ENCODE results near the gene ARMH3. TPM values are rescaled to one million over a fixed set of nuclear protein-coding genes. Genes with fewer than 3 reads are reported as not detected.

The ARMH3 gene
- total RNA-seq, 1 experiment from 2014 or later, result 8.1 TPM

DNA sequence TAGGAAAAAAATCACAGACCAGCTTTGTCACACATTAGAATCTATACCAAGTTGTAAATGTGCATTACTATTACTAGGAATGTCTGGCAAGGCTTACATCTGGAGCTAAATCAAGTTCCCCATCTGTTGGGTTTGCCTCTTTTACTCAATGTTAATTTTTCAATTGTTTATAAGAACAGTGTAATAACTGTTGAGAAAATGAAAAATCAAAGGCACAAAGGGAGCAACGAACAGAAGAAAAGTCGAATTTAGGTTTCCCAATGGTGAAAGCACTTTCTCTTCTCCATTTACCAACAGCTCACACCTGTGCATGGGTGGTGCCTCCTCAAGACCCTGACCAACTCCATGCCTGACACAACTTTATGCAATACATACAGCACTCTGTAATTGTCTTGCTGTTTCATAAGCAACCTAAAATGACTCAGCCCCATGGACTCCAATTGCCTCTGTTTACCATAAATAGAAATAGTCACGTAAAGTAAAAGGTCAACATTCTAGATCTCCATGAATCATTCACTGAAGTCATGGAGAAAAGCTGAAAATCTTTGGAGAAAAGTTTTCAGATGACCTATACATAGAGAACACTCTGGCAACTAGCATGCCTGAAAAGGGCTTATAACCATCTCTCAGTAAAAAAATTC, 116.8 kb downstream of the ARMH3 start:
- peak; percentile 76 for DNase-seq (ENCODE audit: low read depth)

DNA sequence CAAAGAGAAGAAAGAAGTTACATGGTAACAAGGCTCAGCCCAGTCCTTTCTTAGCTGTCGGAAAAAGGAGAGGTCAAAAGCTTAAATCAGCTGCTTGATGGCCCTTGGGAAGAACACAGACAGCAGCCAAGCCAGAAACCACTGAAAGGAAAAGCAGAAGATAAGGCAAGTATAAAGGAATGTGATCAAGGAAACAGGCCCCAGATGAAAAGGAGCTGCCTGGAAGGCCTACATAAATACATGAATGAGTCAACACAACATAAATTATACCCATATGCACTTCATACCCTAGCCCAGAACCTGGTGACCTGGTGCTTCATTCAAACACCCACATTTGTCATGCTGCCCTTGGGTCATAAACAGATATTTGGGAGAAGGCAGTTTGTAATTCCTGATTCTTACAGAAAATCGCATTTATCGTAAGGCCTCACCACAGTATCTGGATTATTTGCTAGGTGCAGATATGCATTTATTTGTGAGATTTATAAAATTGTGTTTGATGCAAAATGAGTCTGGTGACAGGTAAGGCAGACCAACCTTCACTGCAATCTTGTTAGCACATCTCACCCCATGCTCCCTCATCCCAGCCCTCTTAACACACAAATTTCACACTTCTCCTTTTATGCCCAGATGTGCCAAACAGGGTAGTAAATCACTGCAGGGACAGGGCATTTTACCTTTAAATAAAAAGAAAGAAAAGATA, 117.5 kb downstream of the ARMH3 start:
- DNase-seq (ENCODE audit: low read depth), result peak; percentile 63

DNA sequence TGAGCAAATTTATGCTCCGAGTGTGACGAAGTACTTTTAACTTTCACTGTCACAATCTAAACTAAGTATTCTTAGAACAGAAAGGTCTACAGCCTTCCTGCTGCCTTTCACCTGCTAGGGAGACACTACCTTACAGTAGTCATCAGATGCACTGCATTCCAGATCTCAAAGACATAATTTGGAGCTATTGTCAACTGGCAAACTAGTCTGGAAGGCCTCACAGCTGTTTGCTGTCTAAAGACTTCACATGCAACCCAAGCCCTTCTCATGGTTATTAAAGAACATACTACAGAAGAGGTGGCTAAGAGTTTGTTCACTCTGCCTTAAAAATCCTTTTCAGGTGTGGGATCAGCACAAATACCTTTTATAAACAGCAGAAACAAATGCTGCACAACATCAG, 120.5 kb downstream of the ARMH3 start:
- no peak for DNase-seq (ENCODE audit: low read depth)

DNA sequence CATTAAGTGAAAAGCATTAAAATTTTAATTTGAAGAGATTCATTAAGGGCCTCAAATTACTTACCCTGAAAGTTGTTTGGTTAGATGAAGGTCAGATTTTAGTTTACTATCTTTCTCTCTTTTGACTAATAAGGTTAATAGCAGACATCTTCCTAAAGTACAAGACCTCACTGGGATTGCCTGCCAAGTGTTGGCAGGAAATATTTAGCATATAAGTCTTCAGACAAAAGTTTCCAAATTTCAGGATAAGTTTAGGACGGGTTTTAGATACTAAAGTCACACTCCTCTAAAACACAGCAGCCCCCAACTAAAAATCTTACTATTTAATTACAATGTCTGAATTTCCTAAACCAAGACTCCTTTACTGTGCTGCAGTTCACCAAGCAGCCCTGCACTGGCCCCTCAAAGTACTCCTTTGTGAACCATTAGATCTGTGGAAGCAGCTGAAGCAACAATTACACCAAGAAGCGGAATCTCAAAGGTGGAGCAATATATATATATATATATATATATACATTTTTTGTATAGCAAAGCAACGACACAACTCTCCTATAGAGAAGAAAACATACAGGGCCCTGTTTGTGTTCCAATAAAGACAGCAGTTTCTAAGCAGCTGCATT, 121.2 kb downstream of the ARMH3 start:
- no peak for DNase-seq (ENCODE audit: low read depth)

DNA sequence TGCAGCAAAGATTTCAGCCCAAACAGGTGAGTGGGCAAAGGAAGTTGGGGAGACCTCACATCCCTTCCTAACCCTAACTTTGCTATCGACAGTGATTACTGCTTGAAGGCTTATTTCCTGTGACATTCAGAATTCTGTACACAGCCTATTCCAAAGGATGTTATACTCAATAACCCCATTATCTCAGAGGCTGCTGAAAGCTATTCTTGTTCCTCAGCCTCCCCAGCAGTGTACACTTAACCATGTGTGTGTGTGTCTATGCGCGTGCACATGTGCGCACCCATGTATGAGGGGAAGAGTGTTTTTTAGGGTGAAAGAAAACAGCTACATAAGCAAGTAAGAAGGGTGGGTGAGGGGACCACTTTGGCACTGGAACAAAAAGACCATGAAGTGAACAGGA, 122.0 kb downstream of the ARMH3 start:
- DNase-seq (ENCODE audit: low read depth), result no peak

DNA sequence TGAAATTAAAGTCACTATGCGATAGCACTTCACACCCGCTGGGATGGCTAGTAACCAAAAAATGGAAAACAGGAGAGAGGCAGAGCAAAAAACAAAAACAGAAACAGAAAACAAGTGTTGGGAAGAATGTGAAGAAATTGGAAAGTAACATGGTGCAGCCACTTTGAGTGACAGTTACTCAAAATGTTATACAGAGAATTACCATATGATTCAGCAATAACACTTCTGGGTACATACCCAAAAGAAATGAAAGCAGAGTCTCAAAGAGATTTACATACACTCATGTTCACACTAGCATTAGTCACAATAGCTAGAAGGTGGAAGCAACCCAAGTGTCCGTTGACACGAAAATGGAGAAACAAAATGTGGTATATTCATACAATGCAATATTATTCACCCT, 123.8 kb downstream of the ARMH3 start:
- DNase-seq (ENCODE audit: low read depth), result no peak

DNA sequence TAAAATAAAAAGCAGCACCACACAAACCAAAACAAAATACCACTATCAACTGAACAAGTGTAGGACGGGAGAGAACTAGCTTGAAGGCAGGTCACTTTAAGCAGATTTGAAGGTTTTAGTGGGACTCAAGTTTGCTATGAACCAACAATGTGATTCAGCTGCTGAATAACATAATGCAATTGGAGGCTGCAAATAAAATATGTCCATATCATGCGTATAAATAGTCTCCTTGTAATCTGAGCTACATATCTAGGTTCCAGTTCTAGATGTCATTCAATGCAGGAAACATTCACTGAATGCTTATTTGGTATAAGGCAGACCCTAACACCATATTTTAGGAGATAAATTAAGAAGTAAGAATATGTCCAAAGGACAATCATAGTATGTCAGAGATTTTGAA, 130.9 kb downstream of the ARMH3 start:
- DNase-seq (ENCODE audit: low read depth), result no peak

DNA sequence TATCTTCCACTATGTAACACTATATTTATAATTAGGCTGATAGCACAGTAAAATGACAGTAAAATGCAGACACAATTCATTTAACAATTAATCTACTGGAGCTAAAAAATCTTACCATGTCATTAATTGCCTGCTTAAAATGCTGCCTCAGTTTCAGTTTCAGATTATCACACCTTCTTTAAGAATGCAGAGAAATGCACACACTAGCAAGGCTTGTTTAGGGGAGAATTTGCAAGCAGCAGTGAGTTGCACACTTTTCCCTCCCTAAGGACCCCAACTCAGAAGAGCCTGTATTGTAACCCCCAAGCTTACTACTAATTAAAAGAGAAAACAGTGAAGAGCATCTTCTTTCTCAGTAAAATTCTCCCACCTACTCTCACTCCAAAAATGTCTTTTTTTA, 132.7 kb downstream of the ARMH3 start:
- no peak for DNase-seq (ENCODE audit: low read depth)

DNA sequence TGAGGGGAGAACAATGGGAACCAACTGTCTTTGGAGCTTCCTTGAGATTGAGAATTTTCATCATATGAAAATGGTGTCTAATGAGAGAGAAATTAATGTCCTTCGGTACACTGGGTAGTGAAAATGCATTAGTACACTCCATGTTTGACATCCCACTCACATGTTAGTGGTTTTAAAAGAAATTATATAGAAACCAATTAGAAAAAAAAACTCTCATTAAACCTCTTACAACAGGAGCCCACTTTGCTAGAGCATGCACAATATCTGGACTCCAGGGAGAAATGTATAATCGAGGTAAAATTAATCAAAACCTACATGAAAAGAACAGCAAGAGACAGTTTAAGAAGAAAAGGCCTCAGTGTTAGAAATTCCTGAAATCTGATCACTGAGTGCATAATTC, 133.1 kb downstream of the ARMH3 start:
- no peak for DNase-seq (ENCODE audit: low read depth)

DNA sequence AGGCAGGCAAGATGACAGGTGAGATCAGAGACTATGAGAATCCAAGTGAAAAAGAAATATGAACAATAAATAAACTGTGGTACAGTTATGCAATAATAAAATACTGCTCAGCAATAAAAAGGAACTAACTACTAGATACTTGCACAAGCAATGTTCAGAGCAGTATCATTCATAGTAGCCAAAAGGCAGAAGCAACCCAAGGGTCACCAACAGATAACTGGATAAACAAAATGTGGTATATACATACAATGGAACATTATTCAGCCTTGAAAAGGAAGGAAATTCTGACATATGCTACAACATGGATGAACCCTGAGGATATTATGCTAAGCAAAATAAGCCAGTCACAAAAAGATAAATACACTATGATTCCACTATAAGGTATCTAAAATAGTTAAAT, 135.4 kb downstream of the ARMH3 start:
- no peak for DNase-seq (ENCODE audit: low read depth)

DNA sequence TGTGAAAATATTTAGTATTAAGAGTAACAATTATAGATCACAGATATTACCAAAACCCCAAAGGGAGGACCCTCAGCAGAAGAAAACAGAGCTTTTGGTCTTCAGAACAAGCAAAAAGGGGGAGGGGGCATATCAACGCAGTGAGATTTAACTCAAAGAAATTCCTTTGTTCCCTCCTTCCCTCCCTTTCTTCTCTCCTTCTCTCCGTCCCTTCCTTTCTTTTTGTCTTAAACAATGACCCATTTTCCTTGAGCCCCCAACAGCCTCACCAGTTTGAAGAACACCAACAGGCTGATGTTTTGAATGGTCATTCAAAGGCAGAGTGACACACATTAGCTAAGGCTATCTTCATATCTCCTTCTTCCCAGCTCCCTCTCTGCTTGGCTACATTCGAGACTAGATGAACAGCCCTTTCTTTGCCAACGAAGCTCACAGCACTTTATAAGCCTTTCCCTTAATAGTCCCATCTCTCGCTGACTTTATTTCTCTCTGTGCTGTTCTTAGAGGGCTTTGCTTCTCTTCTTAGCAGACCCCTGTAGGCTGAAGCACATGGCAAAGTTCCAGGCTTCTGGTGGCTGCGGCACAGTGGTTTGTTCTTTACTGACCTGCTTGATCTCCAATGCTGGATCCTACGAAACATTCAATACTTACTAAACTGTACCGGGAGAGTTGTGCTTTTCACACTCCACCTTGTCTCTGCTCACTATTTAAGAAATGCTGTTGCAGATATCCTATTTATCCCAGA, 136.8 kb downstream of the ARMH3 start:
- no peak for DNase-seq (ENCODE audit: low read depth)

DNA sequence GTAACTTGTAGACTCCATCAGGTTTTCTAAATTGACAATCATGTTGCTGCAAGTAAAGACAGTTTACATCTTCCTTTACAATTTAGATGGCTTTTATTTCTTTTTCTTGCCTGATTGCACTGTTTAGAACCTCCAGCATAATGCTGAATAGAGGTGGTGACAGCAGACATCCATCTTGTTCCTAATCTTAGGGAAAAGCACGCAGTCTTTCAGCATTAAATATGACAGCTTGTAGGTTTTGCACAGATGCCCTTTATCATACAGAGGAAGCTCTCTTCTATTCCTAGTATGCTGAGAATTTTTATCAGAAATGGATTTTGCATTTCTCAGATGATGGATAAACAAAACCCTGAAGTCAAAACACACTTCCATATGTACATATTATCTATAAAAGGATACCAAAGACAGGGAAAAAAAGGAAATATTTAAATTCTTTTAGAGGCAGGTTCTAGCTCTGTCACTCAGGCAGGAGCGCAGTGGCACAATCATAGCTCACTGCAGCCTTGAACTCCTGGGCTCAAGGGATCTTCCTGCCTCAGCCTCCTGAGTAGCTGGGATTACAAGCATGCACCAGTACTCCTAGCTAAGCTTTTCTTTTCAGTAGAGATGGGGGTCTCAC, 143.3 kb downstream of the ARMH3 start:
- DNase-seq (ENCODE audit: low read depth), result no peak

DNA sequence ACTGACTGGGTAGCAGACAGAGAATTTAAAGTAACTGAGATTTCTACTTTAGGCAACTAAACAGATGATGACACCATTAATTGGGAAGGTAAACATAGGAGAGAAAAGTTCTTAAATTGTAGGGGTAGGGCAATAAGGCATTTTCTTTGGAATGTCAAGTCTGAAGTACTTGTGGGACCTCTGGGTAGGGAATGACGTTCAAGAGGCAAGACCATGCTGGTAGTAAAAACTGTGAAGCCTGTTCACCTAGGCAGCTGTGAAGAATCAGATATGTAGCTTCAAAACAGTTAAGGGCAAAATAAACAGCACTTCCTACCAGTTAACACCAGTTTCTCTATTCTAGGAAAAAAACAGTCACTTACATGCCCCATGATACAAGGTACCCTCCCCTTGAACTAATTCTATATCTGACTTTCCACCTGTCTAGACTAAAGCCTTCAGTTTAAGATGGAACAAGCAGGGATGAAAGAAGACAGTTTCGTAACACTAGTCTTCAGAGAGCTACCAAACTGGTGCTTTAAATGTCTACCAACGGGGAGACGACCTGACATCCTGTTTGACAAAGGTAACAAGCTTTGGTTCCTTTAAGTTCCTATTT, 149.3 kb downstream of the ARMH3 start:
- no peak for DNase-seq (ENCODE audit: low read depth)

DNA sequence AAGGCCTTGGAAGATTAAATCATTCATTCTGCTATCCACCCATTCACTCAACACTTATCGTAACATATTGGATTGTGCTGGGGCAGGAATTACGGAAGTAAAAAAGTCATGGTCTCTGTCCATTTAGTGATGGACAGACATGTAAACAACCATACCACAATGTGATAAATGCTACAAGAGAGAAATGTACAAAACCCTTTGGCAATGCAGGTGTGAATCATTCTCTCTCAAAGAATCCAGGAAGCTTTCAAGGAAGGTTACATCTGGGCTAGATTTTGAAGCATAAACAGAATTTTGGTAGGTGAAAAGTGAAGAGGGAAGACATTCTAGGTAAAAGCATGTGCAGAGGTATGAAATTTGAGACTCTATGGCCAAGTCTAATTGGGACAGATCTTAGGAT, 150.7 kb downstream of the ARMH3 start:
- no peak for DNase-seq (ENCODE audit: low read depth)

DNA sequence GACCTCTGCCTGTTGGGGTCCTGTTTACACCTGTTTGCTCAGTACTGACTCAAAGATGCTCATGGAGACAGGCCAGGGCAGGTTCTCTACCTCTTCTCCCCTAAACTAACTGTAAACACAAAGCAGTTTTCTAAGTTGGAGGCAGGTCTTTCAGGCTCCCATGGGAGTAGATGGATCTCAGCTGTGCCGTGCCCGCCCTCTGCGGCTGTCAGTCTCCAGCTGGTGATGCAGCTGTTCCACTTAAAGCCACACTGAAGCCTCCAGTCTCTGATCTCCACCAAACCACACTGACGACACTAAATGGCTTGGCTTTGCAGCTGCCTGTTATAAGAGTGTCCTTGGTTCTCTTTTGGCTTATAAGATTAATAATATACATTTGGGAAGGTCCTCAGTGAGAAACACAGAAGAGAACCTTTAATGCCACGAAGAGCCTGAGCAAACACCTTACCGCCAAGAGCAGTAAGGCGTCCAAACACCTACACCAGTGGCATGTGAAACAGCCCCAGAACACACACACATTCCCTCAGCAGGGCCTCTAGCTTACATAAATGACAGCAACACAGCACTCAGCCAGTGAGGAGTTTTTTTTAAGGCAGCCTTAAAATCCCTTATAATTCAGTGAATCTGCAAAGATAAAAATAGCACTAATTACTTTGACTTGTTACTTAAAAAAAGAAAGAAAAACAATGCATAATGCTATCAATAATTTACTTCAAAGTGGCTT, 152.0 kb downstream of the ARMH3 start:
- peak; percentile 96 for DNase-seq (ENCODE audit: low read depth)

DNA sequence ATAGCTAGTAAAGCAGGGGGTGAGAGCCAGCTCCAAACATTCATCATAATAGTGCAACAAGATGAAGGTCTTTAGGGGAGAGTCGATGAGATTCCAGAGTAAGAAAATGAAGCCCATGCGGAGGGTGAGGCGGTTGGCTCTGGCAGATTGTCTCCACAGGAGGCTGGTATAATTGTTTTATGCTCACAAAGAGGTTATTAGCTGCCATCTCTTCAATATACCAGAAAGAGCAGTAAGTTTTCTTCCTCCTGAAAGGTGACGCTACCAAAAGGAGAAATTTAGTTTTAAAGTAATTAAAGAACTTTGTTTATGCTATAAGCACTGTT, 153.2 kb downstream of the ARMH3 start:
- DNase-seq (ENCODE audit: low read depth), result no peak

DNA sequence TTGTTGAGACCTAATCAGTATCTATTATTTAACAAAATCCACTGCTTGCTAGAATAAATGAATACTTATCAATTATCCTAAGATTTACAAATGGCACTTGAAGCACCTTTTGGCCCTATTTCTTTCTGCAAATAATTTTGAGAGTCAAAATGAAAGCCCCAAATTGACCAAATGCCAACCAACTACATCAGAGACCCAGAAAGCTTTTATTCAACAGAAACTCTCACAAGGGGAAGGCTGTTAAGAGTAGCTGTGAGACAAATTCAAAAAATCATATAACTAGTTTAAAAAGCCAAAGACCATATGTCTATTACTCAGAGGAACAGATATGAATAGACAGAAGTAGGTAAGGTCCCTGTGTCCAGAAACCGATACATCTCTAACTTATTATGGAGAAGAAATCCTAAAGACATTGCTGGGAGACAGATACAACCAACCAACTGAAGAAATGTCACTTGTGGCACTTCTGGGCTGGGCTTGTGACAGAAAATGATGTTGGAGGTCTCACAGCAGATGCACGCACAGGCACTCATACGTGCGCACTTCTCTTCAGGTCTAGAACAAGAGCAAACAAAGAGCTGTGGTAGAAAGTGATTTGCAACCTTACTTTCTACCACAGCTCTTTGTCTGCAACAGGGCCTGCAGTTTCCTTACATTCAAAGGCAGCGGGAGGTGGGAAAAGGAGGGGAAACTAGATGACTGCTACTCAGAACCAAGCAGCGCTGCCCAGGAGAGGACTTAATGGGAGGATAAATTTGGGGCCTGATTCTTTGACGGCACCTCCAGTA, 153.7 kb downstream of the ARMH3 start:
- DNase-seq (ENCODE audit: low read depth), result no peak

DNA sequence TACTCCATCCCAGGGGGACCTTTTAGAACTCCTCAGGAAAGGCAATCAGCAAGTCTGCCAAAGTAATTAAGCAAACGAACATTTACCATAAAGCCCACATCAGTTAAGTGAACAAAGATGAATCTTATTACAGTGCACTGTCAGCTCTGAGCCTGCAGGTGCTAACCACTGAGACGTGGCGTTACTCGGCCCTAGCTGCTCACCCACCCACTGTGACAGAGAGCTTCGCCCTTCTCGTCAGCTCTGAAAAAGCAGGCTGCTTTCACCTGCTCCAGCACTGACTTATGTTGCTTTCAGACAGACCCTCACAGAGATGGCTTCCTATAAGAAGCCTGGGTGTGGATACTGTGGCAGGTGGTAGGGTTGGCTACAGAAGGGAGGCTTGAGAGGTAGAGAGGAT, 154.6 kb downstream of the ARMH3 start:
- DNase-seq (ENCODE audit: low read depth), result no peak

DNA sequence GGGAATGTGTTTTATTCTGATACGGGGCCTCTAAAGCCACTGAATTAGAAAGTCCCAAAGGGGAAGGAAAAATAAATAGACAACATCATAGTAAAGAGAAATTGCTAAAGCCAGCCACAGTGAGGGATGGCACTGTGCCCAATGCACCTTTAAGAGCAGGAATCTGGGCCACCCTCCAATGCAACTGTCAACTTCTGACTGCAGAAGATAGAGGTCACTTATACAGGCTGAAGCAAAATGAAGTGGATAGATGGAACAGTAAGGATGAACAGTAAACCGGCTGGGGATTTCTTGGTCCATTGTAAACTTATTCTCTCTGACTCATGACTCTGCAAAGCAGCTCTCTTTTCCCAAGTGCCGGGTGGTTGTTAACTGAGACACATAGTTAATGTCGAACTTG, 158.3 kb downstream of the ARMH3 start:
- DNase-seq (ENCODE audit: low read depth), result peak; percentile 41

DNA sequence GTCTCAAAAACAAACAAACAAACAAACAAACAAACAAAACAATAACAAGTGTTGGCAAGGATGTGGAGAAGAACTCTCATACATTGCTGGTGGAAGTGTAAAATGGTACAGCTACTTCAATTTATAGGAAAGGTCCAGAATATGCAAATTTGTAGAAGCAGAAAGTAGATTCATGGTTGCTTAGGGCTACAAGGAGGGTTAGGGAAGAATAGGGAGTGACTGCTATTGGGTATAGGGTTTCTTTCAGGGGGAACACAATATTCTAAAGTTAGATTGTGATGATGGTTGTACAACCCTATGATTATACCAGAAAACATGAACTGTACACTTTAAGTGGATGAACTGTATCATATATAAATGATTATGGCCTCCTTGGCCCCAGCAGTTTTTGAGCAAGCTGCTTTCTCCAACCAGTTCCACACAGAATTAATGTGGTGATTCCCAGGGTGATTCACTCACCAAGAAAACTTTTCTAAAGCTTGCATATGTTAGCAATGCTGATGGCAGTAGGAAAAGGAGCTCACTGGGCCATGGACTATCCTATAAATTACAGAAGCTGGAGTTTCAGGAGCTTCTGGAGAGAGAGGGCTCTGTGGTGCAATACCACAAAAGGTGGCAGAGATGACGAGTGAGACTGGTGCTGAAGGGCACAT, 159.6 kb downstream of the ARMH3 start:
- DNase-seq (ENCODE audit: low read depth), result no peak

All from LHCN-M2 (cell line).